GM12872 (cell line): ENCODE measurements around the gene ZBTB16.

ENCODE experiments used
- TF ChIP-seq, protein P1 (sequence below): IDR thresholded peaks from 3 replicates; pipeline ENCODE4 v1.5.1; 2011; ENCODE audit warnings: low read depth, mild to moderate bottlenecking, low read length, moderate library complexity; ENCODE audit not compliant: insufficient read depth

ZBTB16 gene

GRCh38 chr11:114019574-114019973 is 39.9 kb upstream of the ZBTB16 start:
- TF ChIP-seq, protein P1, sequence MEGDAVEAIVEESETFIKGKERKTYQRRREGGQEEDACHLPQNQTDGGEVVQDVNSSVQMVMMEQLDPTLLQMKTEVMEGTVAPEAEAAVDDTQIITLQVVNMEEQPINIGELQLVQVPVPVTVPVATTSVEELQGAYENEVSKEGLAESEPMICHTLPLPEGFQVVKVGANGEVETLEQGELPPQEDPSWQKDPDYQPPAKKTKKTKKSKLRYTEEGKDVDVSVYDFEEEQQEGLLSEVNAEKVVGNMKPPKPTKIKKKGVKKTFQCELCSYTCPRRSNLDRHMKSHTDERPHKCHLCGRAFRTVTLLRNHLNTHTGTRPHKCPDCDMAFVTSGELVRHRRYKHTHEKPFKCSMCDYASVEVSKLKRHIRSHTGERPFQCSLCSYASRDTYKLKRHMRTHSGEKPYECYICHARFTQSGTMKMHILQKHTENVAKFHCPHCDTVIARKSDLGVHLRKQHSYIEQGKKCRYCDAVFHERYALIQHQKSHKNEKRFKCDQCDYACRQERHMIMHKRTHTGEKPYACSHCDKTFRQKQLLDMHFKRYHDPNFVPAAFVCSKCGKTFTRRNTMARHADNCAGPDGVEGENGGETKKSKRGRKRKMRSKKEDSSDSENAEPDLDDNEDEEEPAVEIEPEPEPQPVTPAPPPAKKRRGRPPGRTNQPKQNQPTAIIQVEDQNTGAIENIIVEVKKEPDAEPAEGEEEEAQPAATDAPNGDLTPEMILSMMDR = no peak

GRCh38 chr11:114025329-114025907 is 34.1 kb upstream of the ZBTB16 start:
- TF ChIP-seq, protein P1 = no peak

- TF ChIP-seq, protein P1 = no peak
These were observed 33.2 kb upstream of the ZBTB16 start for GRCh38 chr11:114026355-114026754.

GRCh38 chr11:114027391-114027790 is 32.1 kb upstream of the ZBTB16 start:
- TF ChIP-seq, protein P1 = no peak

DNA sequence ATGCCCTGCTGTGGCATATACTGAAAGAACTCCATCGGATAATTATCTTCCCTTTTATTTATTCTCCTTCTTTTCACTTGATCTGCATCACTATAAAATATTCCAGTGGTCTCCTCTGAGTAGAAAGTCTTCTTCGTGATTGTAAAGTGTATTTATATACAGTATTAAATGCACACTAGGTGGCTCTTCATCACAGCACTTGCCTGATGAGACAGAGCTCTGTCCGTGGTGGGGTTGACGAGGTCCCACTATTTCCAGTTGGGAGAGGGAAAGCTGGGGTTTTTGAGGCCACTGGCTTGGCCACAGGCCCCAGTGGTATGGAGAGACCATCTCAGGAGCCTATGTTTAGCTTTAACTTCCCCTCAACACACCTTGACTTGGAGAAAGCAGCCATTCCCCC is 31.6 kb upstream of the ZBTB16 start:
- TF ChIP-seq, protein P1 = no peak

DNA sequence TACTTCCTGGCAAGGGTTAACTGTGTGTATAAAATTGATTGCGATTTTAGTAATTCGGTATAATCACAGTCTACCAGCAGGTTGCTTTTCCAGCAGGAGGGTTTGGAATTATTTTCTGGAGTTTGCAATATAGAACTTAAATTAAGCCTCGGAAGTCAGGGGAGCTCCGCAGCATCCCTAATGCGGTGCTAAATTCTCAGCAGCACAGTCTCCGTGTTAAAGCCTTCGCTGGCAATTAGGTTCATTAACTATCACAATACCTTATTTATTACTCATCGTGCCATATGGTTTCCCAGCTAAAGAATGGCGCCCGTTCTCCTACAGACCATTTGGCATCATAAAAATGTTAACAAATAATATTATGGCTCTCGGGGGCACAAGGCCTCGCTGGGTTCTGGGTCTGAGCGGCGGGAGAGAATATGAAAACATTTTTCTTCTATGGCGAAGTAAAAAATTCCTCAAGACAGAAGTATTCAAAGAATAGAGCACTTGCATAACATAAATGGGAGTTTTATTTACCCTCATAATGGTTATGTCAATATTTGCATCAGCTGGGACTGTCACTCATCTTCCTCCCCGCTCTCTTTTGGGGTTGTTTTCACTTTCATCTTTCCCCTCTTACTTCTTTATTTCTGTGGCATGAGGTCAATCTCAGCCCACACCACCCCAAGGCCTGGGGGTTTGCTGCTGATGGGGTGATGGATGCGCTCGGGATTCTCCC is 28.1 kb upstream of the ZBTB16 start:
- TF ChIP-seq, protein P1 = no peak

DNA sequence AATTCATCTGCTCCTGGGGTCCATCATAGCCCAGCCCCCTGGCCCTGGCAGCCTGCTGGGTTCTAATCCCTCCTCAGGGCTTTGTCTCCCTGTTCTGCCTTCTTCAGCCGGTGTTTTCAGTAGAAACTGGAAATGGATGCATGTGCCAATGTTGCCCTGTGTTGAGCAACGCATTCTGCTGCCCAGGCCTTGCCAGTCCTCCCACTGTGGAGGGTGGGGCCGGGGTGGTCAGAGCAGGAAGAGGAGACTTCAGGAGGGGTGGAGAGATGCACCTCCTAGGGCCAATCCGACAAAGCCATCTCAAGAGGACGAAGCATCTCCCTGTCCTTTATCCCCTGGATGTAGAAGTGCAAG is 27.6 kb upstream of the ZBTB16 start:
- TF ChIP-seq, protein P1 = no peak

DNA sequence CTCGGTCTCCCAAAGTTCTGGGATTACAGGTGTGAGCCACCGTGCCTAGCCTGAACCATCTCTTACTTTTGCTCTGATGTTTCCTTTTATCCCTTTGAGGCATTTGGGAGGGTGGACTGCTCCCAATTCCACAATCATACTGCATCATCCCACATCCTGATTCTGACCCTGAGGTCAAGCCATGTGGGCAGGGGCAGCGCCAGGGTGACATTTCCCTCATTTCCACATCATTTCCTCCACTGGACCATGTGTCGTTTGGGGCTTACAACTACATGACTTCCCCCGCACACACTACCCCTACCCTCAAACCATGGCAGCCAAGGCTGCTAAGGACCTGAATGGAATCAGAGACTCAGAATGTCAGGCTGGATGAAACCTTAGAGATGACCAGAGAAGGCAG is 26.4 kb upstream of the ZBTB16 start:
- TF ChIP-seq, protein P1 = no peak
